Motor neuron (in vitro differentiated cells): ENCODE results near the gene SRRM3. TPM values are rescaled to one million over a fixed set of nuclear protein-coding genes. Genes with fewer than 3 reads are reported as not detected.
"Not testable (repeated sequence)": the region's sequence is repeated elsewhere in the genome, so short reads cannot be mapped to it uniquely, and the experiment has no call there.

Experiments
- ATAC-seq, 8 experiments: fragments of 200-7000 bp; cut with Tn5 transposase; replicated peaks in 6 of 8; 2 replicates each; pipeline ENCODE4 v1.8.0; 2021; ENCODE audit warnings: mild to moderate bottlenecking in 8 of 8, moderate library complexity in 8 of 8
- H3K27ac ChIP-seq, 2 donors: fragments of 250-450 bp; sonication (Bioruptor Pico); 2 replicates each; pipeline ENCODE4 v1.9.0; 2021; ENCODE audit warnings: antibody characterized with exemption in 2 of 2, mild to moderate bottlenecking in 2 of 2, moderate library complexity in 1 of 2
- H3K4me1 ChIP-seq, 2 donors: fragments of 250-450 bp; sonication (Bioruptor Pico); replicated peaks in 1 of 2; 2 replicates each; pipeline ENCODE4 v1.6.1; 2021; ENCODE audit warnings: antibody characterized with exemption in 2 of 2, mild to moderate bottlenecking in 2 of 2, moderate library complexity in 1 of 2
- H3K4me3 ChIP-seq, 5 donors: fragments of 250-450 bp; sonication (Bioruptor Pico); 2 replicates each; pipeline ENCODE4 v1.9.0; 2021; ENCODE audit warnings: antibody characterized with exemption in 5 of 5, mild to moderate bottlenecking in 5 of 5, moderate library complexity in 4 of 5
- WGBS, 10 experiments: fragments of 450-650 bp; shearing (Covaris generic); methylation state at CpG; one replicate each; pipeline ENCODE4 v1.0.0; 2022; 5-methylcytosine and 5-hydroxymethylcytosine counted together
- in situ Hi-C, 9 experiments: fragments of 400-800 bp; cut with MboI; loops; one replicate each; pipeline ENCODE4 v1.15.0; 2021; ENCODE audit warnings: low sequenced_read_pairs in 9 of 9, low pct_unique_long_range_greater_than_20kb in 2 of 9; ENCODE audit not compliant: unreplicated experiment in 9 of 9
- total RNA-seq, 8 experiments: library from RNA; unstranded; fragments of 300-600 nt; gene quantifications; 2 replicates each; pipeline versions ENCODE4 v1.2.3 to v1.2.4, GENCODE V29; 2022

The SRRM3 gene
- total RNA-seq, 8 experiments from 2014 or later, result 0.92 to 16.1 (median 10.3) TPM

- H3K4me1 ChIP-seq, result no peaks in the 10 kb centered on the region
- no peak overlapping the region for H3K4me3 ChIP-seq
- H3K27ac ChIP-seq, result no peak overlapping the region
- WGBS, 10 experiments, result 84 to 100% (median 100%) methylated on average over 1 to 5 of the region's 11 CpGs; no CpG with 5 or more reads in 6 of the 10 experiments
- in situ Hi-C loops, result no loop called here
- no peak for ATAC-seq
These were observed 123.4 kb downstream of the SRRM3 start for GRCh38 chr7:76325092-76325491.

- no peak overlapping the region for H3K27ac ChIP-seq
- in situ Hi-C loops, result no loop called here
- 71 to 100% (median 93%) methylated on average over 3 to 5 of the region's 5 CpGs; no CpG with 5 or more reads in 5 of the 10 experiments for WGBS, 10 experiments
These were observed 124.1 kb downstream of the SRRM3 start for GRCh38 chr7:76325811-76326210.

GRCh38 chr7:76326646-76327233 is 125.0 kb downstream of the SRRM3 start:
- in situ Hi-C loops, result no loop called here
- ATAC-seq, result peak in 1 of 8 experiments; percentile 36
- 38 to 100% (median 90%) methylated on average over 1 to 5 of the region's 5 CpGs for WGBS, 10 experiments
- no peak overlapping the region for H3K27ac ChIP-seq
- H3K4me1 ChIP-seq, result no peaks in the 10 kb centered on the region
- H3K4me3 ChIP-seq, result no peak overlapping the region

More at GRCh38 chr7:76325811-76326210, 124.1 kb downstream of the SRRM3 start:
- no peak overlapping the region for H3K4me3 ChIP-seq
- ATAC-seq, result no peak
- H3K4me1 ChIP-seq, result no peaks in the 10 kb centered on the region

- in situ Hi-C loops, result no loop called here
- H3K4me3 ChIP-seq, result no peak overlapping the region
- no peaks in the 10 kb centered on the region for H3K4me1 ChIP-seq
- WGBS, 10 experiments, result 60 to 100% (median 88%) methylated on average over 1 to 5 of the region's 7 CpGs; no CpG with 5 or more reads in 4 of the 10 experiments
- ATAC-seq, result no peak
- H3K27ac ChIP-seq, result no peak overlapping the region
These were observed 125.9 kb downstream of the SRRM3 start for GRCh38 chr7:76327610-76328009.

GRCh38 chr7:76328389-76328788 is 126.7 kb downstream of the SRRM3 start:
- 72 to 95% (median 90%) methylated on average over 2 to 13 of the region's 15 CpGs; no CpG with 5 or more reads in 1 of the 10 experiments for WGBS, 10 experiments
- Histone ChIP-seq H3K4me3 (no peak overlapping the region), H3K27ac (no peak overlapping the region), H3K4me1 (no peaks in the 10 kb centered on the region)
- in situ Hi-C loops, result no loop called here
- no peak for ATAC-seq

GRCh38 chr7:76329479-76329878 is 127.8 kb downstream of the SRRM3 start:
- no peaks in the 10 kb centered on the region for H3K4me1 ChIP-seq
- 82 to 100% (median 96%) methylated on average over 2 to 11 of the region's 29 CpGs; no CpG with 5 or more reads in 4 of the 10 experiments for WGBS, 10 experiments
- no peak for ATAC-seq

GRCh38 chr7:76330261-76330660 is 128.6 kb downstream of the SRRM3 start:
- ATAC-seq, result peak in 1 of 8 experiments; percentile 9
- in situ Hi-C loops, result no loop called here
- Histone ChIP-seq H3K4me1 (no peaks in the 10 kb centered on the region), H3K27ac (no peak overlapping the region), H3K4me3 (no peak overlapping the region)
- WGBS, 10 experiments, result 87 to 100% (median 91%) methylated on average over 2 to 3 of the region's 4 CpGs; no CpG with 5 or more reads in 6 of the 10 experiments

More at GRCh38 chr7:76329479-76329878, 127.8 kb downstream of the SRRM3 start:
- no peak overlapping the region for H3K27ac ChIP-seq
- no peak overlapping the region for H3K4me3 ChIP-seq
- in situ Hi-C loops, result no loop called here

GRCh38 chr7:76330673-76331072 is 129.0 kb downstream of the SRRM3 start:
- Histone ChIP-seq H3K27ac (no peak overlapping the region), H3K4me1 (no peaks in the 10 kb centered on the region), H3K4me3 (no peak overlapping the region)
- WGBS, 10 experiments, result 69 to 100% (median 89%) methylated on average over 1 to 5 of the region's 5 CpGs; no CpG with 5 or more reads in 4 of the 10 experiments
- in situ Hi-C loops, result no loop called here
- ATAC-seq, result peak in 1 of 8 experiments; percentile 19

- in situ Hi-C loops, result no loop called here
- Histone ChIP-seq H3K4me3 (no peak overlapping the region), H3K4me1 (no peaks in the 10 kb centered on the region), H3K27ac (no peak overlapping the region)
- 67 to 100% (median 90%) methylated on average over 1 to 6 of the region's 9 CpGs; no CpG with 5 or more reads in 1 of the 10 experiments for WGBS, 10 experiments
- peak in 1 of 8 experiments; percentile 42 for ATAC-seq
These were observed 130.4 kb downstream of the SRRM3 start for GRCh38 chr7:76332078-76332477.

- in situ Hi-C loops, result no loop called here
- no peak overlapping the region for H3K4me3 ChIP-seq
- H3K4me1 ChIP-seq, result peaks cover 2 to 8% of the 10 kb centered on the region in 2 donors
- 78 to 100% (median 96%) methylated on average over 1 to 13 of the region's 14 CpGs for WGBS, 10 experiments
- no peak for ATAC-seq
- H3K27ac ChIP-seq, result no peak overlapping the region
These were observed 131.9 kb downstream of the SRRM3 start for GRCh38 chr7:76333511-76334101.

- Histone ChIP-seq H3K4me3 (no peak overlapping the region), H3K4me1 (peaks cover 3 to 12% of the 10 kb centered on the region in 2 donors), H3K27ac (no peak overlapping the region)
- WGBS, 10 experiments, result 86 to 100% (median 100%) methylated on average over 3 to 6 of the region's 6 CpGs; no CpG with 5 or more reads in 2 of the 10 experiments
- ATAC-seq, result no peak
- in situ Hi-C loops, result no loop called here
These were observed 132.7 kb downstream of the SRRM3 start for GRCh38 chr7:76334320-76334967.

- in situ Hi-C loops, ATAC-seq, H3K4me3 ChIP-seq, H3K27ac ChIP-seq: not testable (repeated sequence)
- peaks cover 3 to 12% of the 10 kb centered on the region in 2 donors for H3K4me1 ChIP-seq
- 92 to 100% (median 100%) methylated on average over 1 to 2 of the region's 2 CpGs; no CpG with 5 or more reads in 7 of the 10 experiments for WGBS, 10 experiments
These were observed 133.7 kb downstream of the SRRM3 start for GRCh38 chr7:76335417-76335816.

- ATAC-seq, result no peak
- in situ Hi-C loops, result no loop called here
- Histone ChIP-seq H3K4me3 (no peak overlapping the region), H3K27ac (no peak overlapping the region), H3K4me1 (peaks cover 3 to 12% of the 10 kb centered on the region in 2 donors)
These were observed 134.4 kb downstream of the SRRM3 start for GRCh38 chr7:76336094-76336493.
